GM10248 (cell line): ENCODE data around the gene RAB35.

Experiments used
- CTCF ChIA-PET: fragments of 300-600 bp; sonication (Branson Sonifier 250); formaldehyde crosslinking; extraction: SDS; loops from one replicate; lab custom pipeline; 2021; ENCODE audit warnings: antibody characterized with exemption; lab: Yijun Ruan, JAX
- POLR2A ChIA-PET: fragments of 350-650 bp; sonication (Branson Sonifier 250); formaldehyde crosslinking; extraction: SDS; loops from one replicate; lab custom pipeline; 2020; ENCODE audit warnings: antibody characterized with exemption; lab: Yijun Ruan, JAX
- DNase-seq: peaks from one replicate; pipeline ENCODE4 v3.0.0; 2012; ENCODE audit errors: extremely low spot score
- CTCF ChIP-seq: IDR thresholded peaks from 2 replicates; pipeline ENCODE4 v1.5.1; 2012; ENCODE audit warnings: mild to moderate bottlenecking, low read depth; ENCODE audit errors: extremely low read depth, missing control alignments, control extremely low read depth

Gene RAB35

GRCh38 chr12:120116441-120116791, at the start of gene RAB35:
Gene RAB35, minus strand, starts transcription at chr12:120116753. Its CDS starts 103 bp downstream, at chr12:120116650.
- ChIA-PET POLR2A (interaction anchor here (0.9 to 7.4 kb wide), 3 partner anchors 16 to 176 kb away, joined by 3 to 97 read pairs (median 4); partner anchors contain the start of genes RNU4-2 and RPLP0), CTCF (interaction anchor here (1.7 to 2.3 kb wide), 4 partner anchors 11 to 112 kb away, joined by 4 to 9 read pairs (median 7); partner anchors contain the start of gene RPLP0)
- DNase-seq: no peak
- TF ChIP-seq CTCF: no peak

DNA sequence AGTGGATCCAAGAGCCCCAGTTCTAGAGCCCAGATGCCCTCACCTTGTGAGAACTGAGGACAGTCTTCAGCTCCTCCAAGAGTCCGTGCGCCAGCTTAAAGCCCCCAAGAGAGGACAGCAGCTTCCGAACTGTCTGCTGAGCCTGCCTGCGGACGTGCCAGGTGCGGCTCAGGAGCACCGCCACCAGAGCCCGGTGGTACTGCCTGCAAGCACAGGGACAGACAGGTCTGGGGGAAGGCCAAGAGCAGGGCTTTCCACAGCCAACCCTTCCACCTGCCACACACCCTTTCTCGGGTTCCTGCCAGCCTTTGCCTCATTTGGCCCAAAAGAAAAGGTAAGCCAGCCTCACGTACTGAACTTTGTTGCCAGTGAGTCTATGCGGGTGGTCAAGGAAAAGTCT, 47.7 kb upstream of the RAB35 start:
- no peak for TF ChIP-seq CTCF
- DNase-seq: no peak
- ChIA-PET CTCF (interaction anchor here (1.1 kb wide), 1 partner anchor 28 kb away, joined by 3 read pairs; no protein-coding TSS in a partner anchor), POLR2A (interaction anchor here (1.7 kb wide), 1 partner anchor 37 kb away, joined by 5 read pairs; the partner anchor contains the start of gene RPLP0)

- no peak for DNase-seq
- CTCF ChIA-PET: interaction anchor here (2.1 kb wide), 1 partner anchor 39 kb away, joined by 4 read pairs; the partner anchor contains the start of gene RPLP0
- TF ChIP-seq CTCF: no peak
- POLR2A ChIA-PET: interaction anchor here (4.4 kb wide), 1 partner anchor 38 kb away, joined by 14 read pairs; the partner anchor contains the start of gene RPLP0
These were observed 46.2 kb upstream of the RAB35 start for GRCh38 chr12:120162763-120163162.

- ChIA-PET POLR2A (interaction anchor here (4.4 kb wide), 1 partner anchor 39 kb away, joined by 14 read pairs; the partner anchor contains the start of gene RPLP0), CTCF (interaction anchor here (1.1 to 2.1 kb wide), 5 partner anchors 9 to 39 kb away, joined by 3 to 6 read pairs (median 4); partner anchors contain the start of gene RPLP0)
- no peak for TF ChIP-seq CTCF
- DNase-seq: no peak
These were observed 45.3 kb upstream of the RAB35 start for GRCh38 chr12:120161852-120162251.

DNA sequence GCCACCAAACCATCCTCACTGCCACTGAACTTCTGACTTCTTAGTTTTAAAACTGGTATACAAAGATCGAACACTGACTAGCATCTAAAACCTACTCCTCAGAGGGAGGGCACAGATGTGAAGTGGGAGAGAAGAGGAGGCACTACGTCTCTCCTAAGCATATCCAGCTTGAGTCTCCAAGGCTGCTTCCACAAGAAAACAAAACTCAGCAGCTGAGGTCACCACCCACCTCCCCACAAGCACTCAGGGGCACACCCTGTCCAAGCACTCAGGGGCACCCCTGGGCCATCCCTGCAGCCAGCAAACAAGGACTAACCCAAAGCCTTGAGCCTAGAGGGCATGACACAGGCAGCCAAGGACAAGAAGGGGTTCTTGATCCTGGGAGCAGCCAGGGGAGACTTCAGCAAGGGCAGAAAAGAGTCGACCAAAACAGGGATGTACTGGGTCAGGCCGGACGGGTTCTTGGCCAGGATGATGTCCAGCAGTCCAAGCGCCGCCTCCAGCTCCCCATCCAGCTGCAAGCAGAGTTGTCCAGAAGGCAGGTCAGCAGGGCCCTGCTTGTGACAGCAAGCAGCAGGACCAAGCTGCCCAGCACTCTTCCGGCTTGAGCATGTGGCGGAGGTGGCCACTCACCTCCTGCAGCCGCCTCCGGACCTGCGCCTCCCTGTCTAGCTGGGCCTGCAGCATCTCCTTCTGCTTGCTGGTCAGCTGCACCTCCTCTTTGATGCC, 43.1 kb upstream of the RAB35 start:
- TF ChIP-seq CTCF: no peak
- ChIA-PET POLR2A (interaction anchor here (0.7 to 4.4 kb wide), 2 partner anchors 13 to 41 kb away, joined by 5 to 14 read pairs; partner anchors contain the start of gene RPLP0), CTCF (interaction anchor here (0.9 to 2.2 kb wide), 4 partner anchors 9 to 42 kb away, joined by 3 to 6 read pairs (median 4); no protein-coding TSS in a partner anchor)
- no peak for DNase-seq

DNA sequence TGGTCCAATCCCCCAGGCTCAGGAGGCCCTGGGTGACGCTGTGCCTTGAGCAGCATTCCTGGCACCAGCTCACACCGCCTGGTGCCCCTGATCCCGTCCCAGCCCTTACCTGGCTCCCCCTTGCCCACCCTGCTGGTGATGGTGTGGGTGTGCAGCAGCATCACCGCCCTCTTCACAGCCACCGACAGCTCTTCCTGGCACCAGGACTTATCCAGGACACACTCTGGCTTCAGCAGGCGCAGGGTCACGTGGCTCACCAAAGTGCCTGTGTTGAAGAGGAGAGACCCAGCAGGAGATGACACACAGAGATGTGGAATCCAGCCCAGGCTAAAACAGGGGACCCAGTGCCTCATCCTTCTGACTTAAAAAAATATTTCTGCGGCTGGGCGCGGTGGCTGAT, 41.8 kb upstream of the RAB35 start:
- ChIA-PET CTCF (interaction anchor here (2.2 kb wide), 1 partner anchor 9 kb away, joined by 6 read pairs; no protein-coding TSS in a partner anchor), POLR2A (no interaction called here)
- no peak for DNase-seq
- no peak for TF ChIP-seq CTCF
